Tibial nerve (tissue), 4 donors: Measurements from ENCODE around the gene IGLON5.

Source experiments
- EP300 ChIP-seq, 2 donors: sonication (generic); formaldehyde crosslinking; IDR thresholded peaks; one replicate each; pipeline ENCODE4 v1.6.1; 2017; ENCODE audit warnings: antibody characterized with exemption in 2 of 2, mild to moderate bottlenecking in 1 of 2
- POLR2A ChIP-seq, 2 donors: fragments of 450-650 bp; IDR thresholded peaks; one replicate each; pipeline ENCODE4 v1.6.1; 2017; ENCODE audit warnings: antibody characterized with exemption in 2 of 2, mild to moderate bottlenecking in 2 of 2, moderate library complexity in 2 of 2
- TF ChIP-seq, protein P1 (sequence below), 5 experiments: fragments of 200-600 bp in 3 of 5; fragments of 450-650 bp in 2 of 5; sonication (generic) in 3 of 5; IDR thresholded peaks; one replicate each; pipeline ENCODE4 v1.5.1; 2016 to 2019; ENCODE audit warnings: antibody characterized with exemption in 5 of 5, mild to moderate bottlenecking in 3 of 5, moderate library complexity in 2 of 5

DNA sequence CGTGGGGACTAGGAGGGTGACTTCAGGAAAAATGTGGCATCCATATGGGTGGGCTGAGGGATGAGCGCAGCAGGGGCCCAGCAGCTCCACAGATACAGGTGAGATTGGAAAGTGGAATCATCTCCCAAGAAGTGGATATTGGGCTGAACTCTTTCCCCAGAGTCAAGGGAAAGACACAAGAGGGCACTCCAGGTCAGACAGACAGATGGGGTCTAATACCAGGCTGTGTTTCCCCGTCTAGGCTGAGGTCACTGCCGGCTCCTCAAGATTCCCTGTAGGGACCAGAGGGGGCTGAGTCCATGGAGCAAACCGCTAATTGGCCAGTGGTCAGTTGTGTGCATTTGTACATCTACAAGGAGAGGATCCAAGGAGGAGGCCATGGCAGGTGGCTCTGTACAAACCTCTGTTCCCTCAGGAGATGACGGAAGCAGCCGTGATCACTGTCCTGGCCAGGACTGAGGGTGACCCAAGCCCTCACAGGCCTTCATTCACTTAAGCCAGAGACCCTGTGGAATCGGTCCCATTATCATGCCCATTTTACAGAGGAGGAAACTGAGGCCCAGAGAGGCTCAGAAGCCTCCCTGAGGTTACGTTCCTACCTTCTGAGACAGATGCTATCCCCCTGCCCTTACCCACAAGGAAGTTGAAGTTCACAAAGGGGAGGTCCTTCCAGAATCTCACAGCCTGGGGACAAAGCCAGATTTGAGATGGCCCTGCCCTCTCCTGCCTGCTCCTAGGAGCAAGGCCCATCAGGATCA, 14.9 kb upstream of the IGLON5 start:
- TF ChIP-seq, protein P1, sequence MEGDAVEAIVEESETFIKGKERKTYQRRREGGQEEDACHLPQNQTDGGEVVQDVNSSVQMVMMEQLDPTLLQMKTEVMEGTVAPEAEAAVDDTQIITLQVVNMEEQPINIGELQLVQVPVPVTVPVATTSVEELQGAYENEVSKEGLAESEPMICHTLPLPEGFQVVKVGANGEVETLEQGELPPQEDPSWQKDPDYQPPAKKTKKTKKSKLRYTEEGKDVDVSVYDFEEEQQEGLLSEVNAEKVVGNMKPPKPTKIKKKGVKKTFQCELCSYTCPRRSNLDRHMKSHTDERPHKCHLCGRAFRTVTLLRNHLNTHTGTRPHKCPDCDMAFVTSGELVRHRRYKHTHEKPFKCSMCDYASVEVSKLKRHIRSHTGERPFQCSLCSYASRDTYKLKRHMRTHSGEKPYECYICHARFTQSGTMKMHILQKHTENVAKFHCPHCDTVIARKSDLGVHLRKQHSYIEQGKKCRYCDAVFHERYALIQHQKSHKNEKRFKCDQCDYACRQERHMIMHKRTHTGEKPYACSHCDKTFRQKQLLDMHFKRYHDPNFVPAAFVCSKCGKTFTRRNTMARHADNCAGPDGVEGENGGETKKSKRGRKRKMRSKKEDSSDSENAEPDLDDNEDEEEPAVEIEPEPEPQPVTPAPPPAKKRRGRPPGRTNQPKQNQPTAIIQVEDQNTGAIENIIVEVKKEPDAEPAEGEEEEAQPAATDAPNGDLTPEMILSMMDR (IDR thresholded peaks at IDR 0.05): no peak
- no peak for TF ChIP-seq POLR2A (IDR thresholded peaks at IDR 0.05)
- no peak for TF ChIP-seq EP300 (IDR thresholded peaks at IDR 0.05)
